D721Med (cell line): ENCODE results near the gene ACBD6.

Source experiments
- DNase-seq: peaks from one replicate; pipeline ENCODE4 v3.0.0; 2011; ENCODE audit warnings: low spot score; ENCODE audit not compliant: insufficient read length
- FAIRE-seq: peaks from 2 replicates; lab custom pipeline; 2011; peaks lifted over from hg19 to GRCh38; lab: Jason Lieb, UNC
- TF ChIP-seq, protein P1 (sequence below): IDR thresholded peaks from 2 replicates; pipeline ENCODE4 v1.5.1; 2012; ENCODE audit warnings: mild to moderate bottlenecking, control low read depth; ENCODE audit not compliant: insufficient read depth; ENCODE audit errors: missing control alignments

ACBD6 gene

DNA sequence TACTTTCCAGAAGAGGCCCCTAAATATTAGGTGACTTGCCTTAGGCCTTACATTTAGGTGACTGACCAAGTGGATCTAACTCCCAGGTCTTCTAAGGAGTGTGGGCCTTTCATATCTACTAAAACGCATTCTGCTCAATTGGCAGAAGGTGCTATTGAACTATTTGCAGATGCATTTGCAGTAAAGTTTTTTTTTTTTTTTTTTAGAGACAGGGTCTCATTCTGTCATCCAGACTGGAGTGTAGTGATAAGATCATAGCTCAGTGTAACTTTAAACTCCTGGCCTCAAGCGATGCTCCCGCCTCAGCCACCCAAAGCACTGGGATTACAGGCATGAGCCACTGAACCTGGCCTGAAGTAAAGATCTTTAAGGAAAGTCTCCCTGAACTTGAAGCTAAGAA is 13.0 kb upstream of the ACBD6 start:
- TF ChIP-seq, protein P1, sequence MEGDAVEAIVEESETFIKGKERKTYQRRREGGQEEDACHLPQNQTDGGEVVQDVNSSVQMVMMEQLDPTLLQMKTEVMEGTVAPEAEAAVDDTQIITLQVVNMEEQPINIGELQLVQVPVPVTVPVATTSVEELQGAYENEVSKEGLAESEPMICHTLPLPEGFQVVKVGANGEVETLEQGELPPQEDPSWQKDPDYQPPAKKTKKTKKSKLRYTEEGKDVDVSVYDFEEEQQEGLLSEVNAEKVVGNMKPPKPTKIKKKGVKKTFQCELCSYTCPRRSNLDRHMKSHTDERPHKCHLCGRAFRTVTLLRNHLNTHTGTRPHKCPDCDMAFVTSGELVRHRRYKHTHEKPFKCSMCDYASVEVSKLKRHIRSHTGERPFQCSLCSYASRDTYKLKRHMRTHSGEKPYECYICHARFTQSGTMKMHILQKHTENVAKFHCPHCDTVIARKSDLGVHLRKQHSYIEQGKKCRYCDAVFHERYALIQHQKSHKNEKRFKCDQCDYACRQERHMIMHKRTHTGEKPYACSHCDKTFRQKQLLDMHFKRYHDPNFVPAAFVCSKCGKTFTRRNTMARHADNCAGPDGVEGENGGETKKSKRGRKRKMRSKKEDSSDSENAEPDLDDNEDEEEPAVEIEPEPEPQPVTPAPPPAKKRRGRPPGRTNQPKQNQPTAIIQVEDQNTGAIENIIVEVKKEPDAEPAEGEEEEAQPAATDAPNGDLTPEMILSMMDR = no peak
- DNase-seq = no peak

DNA sequence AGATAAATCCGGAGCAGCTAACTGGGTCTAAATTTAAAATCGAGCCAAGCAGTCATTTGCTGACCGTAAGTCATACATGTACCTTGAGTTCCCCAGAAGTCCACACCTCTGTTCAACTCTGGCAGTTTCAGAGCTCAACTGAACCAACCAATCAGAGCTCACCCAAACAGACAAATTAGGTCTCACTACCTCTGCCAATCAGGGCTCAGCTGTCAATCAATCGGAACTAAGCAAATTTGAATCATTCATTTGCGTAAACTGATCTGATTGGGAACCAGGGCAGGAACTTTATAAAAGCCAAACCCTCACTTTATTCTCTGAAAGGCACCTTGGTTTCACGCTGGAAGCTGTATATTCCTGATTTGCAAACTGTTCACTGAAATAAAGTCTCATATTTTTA is 11.2 kb upstream of the ACBD6 start:
- TF ChIP-seq, protein P1 = no peak
- DNase-seq (no peak), FAIRE-seq (no peak)

More for the DNA sequence above, 13.0 kb upstream of the ACBD6 start:
- no peak for FAIRE-seq

DNA sequence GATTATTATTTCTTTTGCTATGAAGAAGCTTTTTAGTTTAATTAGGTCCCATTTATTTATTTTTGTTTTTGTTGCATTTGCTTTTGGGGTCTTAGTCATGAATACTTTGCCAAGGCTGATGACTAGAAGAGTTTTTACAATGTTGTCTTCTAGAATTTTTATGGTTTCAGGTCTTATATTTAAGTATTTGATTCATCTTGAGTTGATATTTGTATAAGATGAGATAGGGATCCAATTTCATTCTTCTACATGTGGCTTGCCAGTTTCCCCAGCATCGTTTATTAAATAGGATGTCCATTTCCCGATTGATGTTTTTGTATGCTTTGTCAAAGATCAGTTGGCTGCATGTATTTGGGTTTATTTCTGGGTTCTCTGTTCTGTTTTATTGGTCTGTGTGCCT is 8.5 kb upstream of the ACBD6 start:
- no peak for FAIRE-seq
- no peak for DNase-seq
- TF ChIP-seq, protein P1 = no peak

GRCh38 chr1:180508725-180509097 is 6.3 kb upstream of the ACBD6 start:
- no peak for FAIRE-seq
- no peak for DNase-seq
- TF ChIP-seq, protein P1 = no peak

DNA sequence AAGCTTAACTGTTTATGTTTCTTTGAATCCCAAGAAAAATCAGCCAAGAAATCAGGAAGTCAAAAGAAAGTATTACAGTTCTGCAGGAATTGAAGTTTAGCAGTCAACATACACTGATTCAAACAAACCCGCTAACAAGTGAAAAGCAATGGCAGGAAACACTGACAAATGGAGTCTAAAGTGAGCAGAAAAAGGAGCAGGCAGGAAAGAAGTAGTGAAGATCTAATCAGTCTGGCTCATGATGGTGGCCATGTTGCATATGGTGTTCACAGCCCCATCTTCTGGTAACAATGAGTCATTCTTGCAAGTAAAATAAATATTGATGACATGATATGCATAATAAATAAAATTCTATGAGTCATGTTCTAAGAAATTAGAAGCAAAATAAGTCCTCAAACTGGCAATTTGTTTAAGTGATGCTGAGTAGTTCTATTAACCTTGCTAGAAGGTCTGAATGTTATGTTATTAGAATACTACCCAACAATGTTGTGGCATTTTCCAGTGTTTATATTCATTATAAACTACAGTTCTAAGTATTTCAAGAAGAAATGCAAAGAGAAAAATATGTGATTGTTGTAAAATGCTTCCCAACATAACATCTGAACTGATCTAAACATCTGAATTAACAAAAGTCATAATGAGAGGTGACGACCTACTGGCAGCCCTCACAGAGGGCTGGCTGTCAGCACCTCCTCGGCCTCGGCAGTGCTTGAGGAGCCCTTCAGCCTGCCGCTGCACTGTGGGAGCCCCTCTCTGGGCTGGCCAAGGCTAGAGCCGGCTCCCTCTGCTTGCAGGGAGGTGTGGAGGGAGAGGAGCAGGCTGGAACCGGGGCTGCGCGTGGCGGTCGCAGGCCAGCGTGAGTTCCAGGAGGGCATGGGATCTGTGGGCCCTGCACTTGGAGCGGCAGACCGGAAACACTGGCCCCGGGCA is 5.7 kb upstream of the ACBD6 start:
- FAIRE-seq = no peak
- TF ChIP-seq, protein P1 = no peak
- no peak for DNase-seq

- TF ChIP-seq, protein P1 = no peak
- FAIRE-seq (no peak), DNase-seq (no peak)
These were observed 3.5 kb upstream of the ACBD6 start for GRCh38 chr1:180505732-180506335.

DNA sequence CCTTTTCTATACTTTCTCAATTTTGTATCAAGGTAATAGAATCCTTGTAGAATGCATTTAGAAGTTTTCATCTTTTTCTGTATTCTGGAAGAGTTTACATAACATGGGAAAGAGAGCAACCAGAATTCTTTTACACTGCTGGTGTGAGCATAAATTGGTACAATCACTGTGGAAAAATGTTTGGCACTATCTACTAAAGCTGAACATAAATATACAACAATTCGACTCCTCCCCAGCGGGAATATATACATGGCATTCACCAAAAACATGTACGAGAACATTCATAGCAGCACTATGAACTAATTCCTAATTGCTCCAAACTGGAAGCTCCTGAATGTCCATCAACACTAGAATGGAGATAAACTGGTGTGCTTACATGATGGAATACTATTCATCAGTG is 1.8 kb upstream of the ACBD6 start:
- DNase-seq (no peak), FAIRE-seq (no peak)
- TF ChIP-seq, protein P1 = no peak
